Erythroblast (primary cell): ENCODE measurements around the gene GPI.

Experiments
- GATA1 ChIP-seq: IDR thresholded peaks from 2 replicates; pipeline ENCODE4 v1.6.1; 2011; ENCODE audit warnings: low read depth, mild to moderate bottlenecking, control low read depth, low read length, moderate library complexity
- POLR2A ChIP-seq: IDR thresholded peaks from 2 replicates; pipeline ENCODE4 v1.6.1; 2011; ENCODE audit warnings: mild to moderate bottlenecking, low read length

DNA sequence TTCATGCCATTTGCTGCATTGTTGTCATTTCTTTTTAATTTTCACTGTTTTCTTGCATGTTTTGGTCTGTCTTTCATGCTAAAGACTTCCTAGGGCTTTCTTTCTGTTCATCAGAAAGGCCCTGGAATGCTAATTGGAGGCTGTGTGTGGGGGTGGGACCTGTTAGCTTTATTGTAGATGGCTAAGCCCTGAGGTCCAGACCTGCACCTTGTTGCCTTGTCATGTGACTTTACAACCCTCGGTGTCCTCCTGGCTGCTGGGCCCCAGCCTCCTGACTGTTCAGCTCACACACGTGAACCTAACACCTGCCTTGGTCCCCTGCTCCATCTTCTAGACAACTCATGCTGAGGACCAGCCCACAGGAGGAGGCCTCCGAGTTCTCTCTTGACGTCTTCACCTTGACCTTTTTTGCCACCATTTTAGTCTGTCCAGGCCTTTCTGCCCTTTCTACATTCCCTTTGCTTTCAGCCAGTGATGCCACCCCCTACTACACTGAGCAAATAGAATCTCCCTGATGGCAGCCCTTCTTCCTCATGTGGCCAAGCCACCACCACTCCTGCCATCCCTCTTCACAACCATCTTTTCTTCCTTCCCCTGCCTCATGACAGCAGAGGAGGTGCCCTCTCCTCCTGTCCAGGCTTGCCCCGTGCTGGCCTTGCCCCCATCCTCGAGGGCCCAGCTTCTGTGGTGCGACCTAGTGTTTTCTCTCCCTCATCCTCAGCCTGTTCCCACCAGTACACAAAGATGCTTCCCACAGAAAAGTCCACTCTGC is 41.4 kb upstream of the GPI start:
- TF ChIP-seq POLR2A (no peak), GATA1 (no peak)
